C4-2B (cell line): ENCODE results near the gene PHYKPL.

ENCODE experiments used
- ZFX ChIP-seq: fragments of 450-650 bp; IDR thresholded peaks from 2 replicates; pipeline ENCODE4 v1.6.1; 2017
- TF ChIP-seq, protein P1 (sequence below): fragments of 450-650 bp; conservative IDR thresholded peaks from 2 replicates; pipeline ENCODE4 v1.5.1; 2017; ENCODE audit warnings: mild to moderate bottlenecking

DNA sequence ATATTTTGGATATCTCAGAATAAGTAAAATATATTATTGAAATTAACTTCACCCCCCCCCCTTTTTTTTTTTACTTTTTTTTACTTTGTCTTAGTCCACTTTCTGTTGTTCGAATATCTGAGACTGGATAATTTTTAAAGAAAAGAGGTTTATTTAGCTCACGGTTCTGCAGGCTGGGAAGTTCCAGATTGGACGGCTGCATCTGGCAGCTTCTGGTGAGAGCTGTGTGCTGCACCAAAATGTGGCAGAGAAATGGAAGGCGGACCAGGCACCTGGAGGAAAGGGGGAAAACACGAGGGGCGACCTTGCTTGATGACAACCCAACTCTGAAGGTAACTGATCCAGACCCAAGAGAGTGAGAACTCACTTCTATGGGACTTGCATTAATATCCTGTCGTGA, 39.8 kb downstream of the PHYKPL start:
- TF ChIP-seq, protein P1, sequence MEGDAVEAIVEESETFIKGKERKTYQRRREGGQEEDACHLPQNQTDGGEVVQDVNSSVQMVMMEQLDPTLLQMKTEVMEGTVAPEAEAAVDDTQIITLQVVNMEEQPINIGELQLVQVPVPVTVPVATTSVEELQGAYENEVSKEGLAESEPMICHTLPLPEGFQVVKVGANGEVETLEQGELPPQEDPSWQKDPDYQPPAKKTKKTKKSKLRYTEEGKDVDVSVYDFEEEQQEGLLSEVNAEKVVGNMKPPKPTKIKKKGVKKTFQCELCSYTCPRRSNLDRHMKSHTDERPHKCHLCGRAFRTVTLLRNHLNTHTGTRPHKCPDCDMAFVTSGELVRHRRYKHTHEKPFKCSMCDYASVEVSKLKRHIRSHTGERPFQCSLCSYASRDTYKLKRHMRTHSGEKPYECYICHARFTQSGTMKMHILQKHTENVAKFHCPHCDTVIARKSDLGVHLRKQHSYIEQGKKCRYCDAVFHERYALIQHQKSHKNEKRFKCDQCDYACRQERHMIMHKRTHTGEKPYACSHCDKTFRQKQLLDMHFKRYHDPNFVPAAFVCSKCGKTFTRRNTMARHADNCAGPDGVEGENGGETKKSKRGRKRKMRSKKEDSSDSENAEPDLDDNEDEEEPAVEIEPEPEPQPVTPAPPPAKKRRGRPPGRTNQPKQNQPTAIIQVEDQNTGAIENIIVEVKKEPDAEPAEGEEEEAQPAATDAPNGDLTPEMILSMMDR, result no peak
- no peak for TF ChIP-seq ZFX
